ENCODE data around the gene MARCHF5. TPM values are rescaled to one million over a fixed set of nuclear protein-coding genes. Genes with fewer than 3 reads are reported as not detected.

Gene MARCHF5
- total and polyA plus RNA-seq, 2 of the 4 experiments (the other 2 are of a cell fraction): 14.9 to 30.0 TPM

DNA sequence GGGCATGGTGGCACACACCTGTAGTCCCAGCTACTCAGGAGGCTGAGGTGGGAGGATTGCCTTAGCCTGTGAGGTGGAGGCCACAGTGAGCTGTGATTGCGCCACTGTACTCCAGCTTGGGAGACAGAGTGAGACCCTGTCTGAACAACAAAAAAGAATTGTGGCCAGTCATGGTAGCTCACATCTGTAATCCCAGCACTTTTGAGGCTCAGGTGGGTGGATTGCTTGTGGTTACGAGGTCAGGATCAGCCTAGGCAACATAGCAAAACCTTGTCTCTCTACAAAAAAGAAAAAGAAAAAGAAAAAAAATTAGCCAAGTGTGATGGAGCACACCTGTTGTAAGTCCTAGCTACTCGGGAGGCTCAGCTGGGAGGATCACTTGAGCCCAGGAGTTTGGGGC is 22.8 kb downstream of the MARCHF5 start:
- Histone ChIP-seq H3K4me2 (ENCODE audit: low read depth, low read length) (no peak overlapping the region), H4K91ac (ENCODE audit: insufficient read depth, low read depth, low read length) (no peak overlapping the region), H3K18ac (ENCODE audit: low read depth, low read length) (no peak overlapping the region), H3K27me3 (ENCODE audit: control insufficient read depth, insufficient read depth, low read length) (no peaks in the 10 kb centered on the region), H3K27ac (ENCODE audit: insufficient read depth, low read length) (no peak overlapping the region), H2AK5ac (ENCODE audit: low read depth, low read length) (no peak overlapping the region), H3K9me1 (ENCODE audit: insufficient read depth, low read length) (no peaks in the 10 kb centered on the region), H3K9me3 (ENCODE audit: control insufficient read depth, insufficient read depth, low read length) (no peaks in the 10 kb centered on the region), H3K4me3 (ENCODE audit: insufficient read depth, low read depth, low read length) (no peak overlapping the region), H2AK9ac (replicated peaks; ENCODE audit: low read depth, low read length, poor library complexity) (no peak overlapping the region), H2BK120ac (ENCODE audit: low read depth, low read length) (no peak overlapping the region), H3K79me1 (ENCODE audit: low read depth in 1 of 2, low read length in 2 of 2) (peaks cover 20% of the 10 kb centered on the region in 2 experiments), H3K56ac (ENCODE audit: extremely low read depth, insufficient read depth, low read length) (no peak overlapping the region), H3K9ac (ENCODE audit: low read depth, low read length) (no peak overlapping the region), H3K23ac (ENCODE audit: low read depth, low read length) (no peak overlapping the region), H3K14ac (replicated peaks; ENCODE audit: low read depth, low read length) (no peak overlapping the region), H4K5ac (ENCODE audit: low read depth, low read length) (no peak overlapping the region), H2AFZ (replicated peaks; ENCODE audit: low read length, poor library complexity) (no peak overlapping the region), H3K36me3 (ENCODE audit: control insufficient read depth, insufficient read depth, low read length) (peaks cover 12% of the 10 kb centered on the region), H4K20me1 (ENCODE audit: insufficient read depth, low read length) (peaks cover 8% of the 10 kb centered on the region; the same call in 1 of the 2 replicates), H3K4me1 (ENCODE audit: control insufficient read depth, insufficient read depth, low read length) (no peaks in the 10 kb centered on the region), H2BK15ac (ENCODE audit: low read depth, low read length) (no peak overlapping the region), H4K8ac (ENCODE audit: low read depth in 2 of 2, low read length in 2 of 2) (no peak overlapping the region), H2BK5ac (ENCODE audit: low read depth, low read length, poor library complexity, severe bottlenecking) (no peak overlapping the region), H2BK20ac (ENCODE audit: low read depth, low read length) (no peak overlapping the region), H3K4ac (ENCODE audit: low read depth, low read length) (no peak overlapping the region)
- no TSS peak for BruUV-seq (replicated peaks)
- DNase-seq (no peak), ATAC-seq (ENCODE audit: low read depth) (no peak)
- ChIA-PET POLR2A (ENCODE audit: unreplicated experiment) (no interaction called here), CTCF (no interaction called here)
- intact Hi-C loops (cut with micrococcal nuclease) (no loop called here), dilution Hi-C loops (cut with HindIII; ENCODE audit: low sequenced_read_pairs, unreplicated experiment) (no loop called here), in situ Hi-C loops (cut with MboI; ENCODE audit: low sequenced_read_pairs) (no loop called here)
- WGBS, 2 experiments (ENCODE audit: extremely low coverage in 2 of 2, insufficient read length in 1 of 2): no CpG with 5 or more reads among the region's 3 CpGs
- TF ChIP-seq MXI1 (IDR thresholded peaks at IDR 0.05; ENCODE audit: borderline replicate concordance, low read depth, low read length) (no peak), RCOR1 (IDR thresholded peaks at IDR 0.05; ENCODE audit: insufficient replicate concordance, low read length) (no peak), CTCF (conservative IDR thresholded peaks at IDR 0.05; ENCODE audit: low read depth, low read length) (no peak), POLR2A (IDR thresholded peaks at IDR 0.05; ENCODE audit: low read depth, low read length) (no peak), RAD21 (IDR thresholded peaks at IDR 0.05; ENCODE audit: low read length) (no peak), MAFK (IDR thresholded peaks at IDR 0.05; ENCODE audit: low read depth, low read length) (no peak), ELK1 (IDR thresholded peaks at IDR 0.05; ENCODE audit: borderline replicate concordance, low read depth, low read length) (no peak), CHD1 (IDR thresholded peaks at IDR 0.05; ENCODE audit: low read depth, low read length) (no peak), NFE2L2 (IDR thresholded peaks at IDR 0.05; ENCODE audit: low read depth, low read length) (no peak), SMC3 (IDR thresholded peaks at IDR 0.05; ENCODE audit: low read depth, low read length) (no peak), RFX5 (IDR thresholded peaks at IDR 0.05; ENCODE audit: low read depth, low read length) (no peak), FOS (IDR thresholded peaks at IDR 0.05; ENCODE audit: low read depth, low read length) (no peak), MAZ (IDR thresholded peaks at IDR 0.05; ENCODE audit: borderline replicate concordance, low read depth, low read length) (no peak), CEBPB (IDR thresholded peaks at IDR 0.05; ENCODE audit: low read depth, low read length) (no peak), BHLHE40 (IDR thresholded peaks at IDR 0.05; ENCODE audit: low read depth, low read length) (no peak)
- TF ChIP-seq, protein P1, sequence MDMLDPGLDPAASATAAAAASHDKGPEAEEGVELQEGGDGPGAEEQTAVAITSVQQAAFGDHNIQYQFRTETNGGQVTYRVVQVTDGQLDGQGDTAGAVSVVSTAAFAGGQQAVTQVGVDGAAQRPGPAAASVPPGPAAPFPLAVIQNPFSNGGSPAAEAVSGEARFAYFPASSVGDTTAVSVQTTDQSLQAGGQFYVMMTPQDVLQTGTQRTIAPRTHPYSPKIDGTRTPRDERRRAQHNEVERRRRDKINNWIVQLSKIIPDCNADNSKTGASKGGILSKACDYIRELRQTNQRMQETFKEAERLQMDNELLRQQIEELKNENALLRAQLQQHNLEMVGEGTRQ (IDR thresholded peaks at IDR 0.05; ENCODE audit: low read depth, low read length): no peak
